GM19238 (cell line): ENCODE measurements around the gene PCNX2.
"Not testable (repeated sequence)": the region's sequence is repeated elsewhere in the genome, so short reads cannot be mapped to it uniquely, and the experiment has no call there.

Source experiments
- DNase-seq: peaks from one replicate; pipeline ENCODE4 v3.0.0; 2011; ENCODE audit warnings: low spot score; ENCODE audit not compliant: insufficient read length

The PCNX2 gene

GRCh38 chr1:233227930-233228465, 67.5 kb downstream of the PCNX2 start:
- no peak for DNase-seq

GRCh38 chr1:233224311-233224710, 71.2 kb downstream of the PCNX2 start:
- no peak for DNase-seq

- DNase-seq, result no peak
Measured at GRCh38 chr1:233217832-233218231, 77.7 kb downstream of the PCNX2 start.

- DNase-seq, result no peak
Measured at GRCh38 chr1:233216009-233216408, 79.5 kb downstream of the PCNX2 start.

- DNase-seq, result no peak
Measured at GRCh38 chr1:233215135-233215760, 80.3 kb downstream of the PCNX2 start.

- DNase-seq, result no peak
Measured at GRCh38 chr1:233211595-233211994, 83.9 kb downstream of the PCNX2 start.

GRCh38 chr1:233211106-233211505, 84.4 kb downstream of the PCNX2 start:
- no peak for DNase-seq

- no peak for DNase-seq
Measured at GRCh38 chr1:233209481-233209880, 86.0 kb downstream of the PCNX2 start.

GRCh38 chr1:233208687-233209086, 86.8 kb downstream of the PCNX2 start:
- no peak for DNase-seq

GRCh38 chr1:233197940-233198339, 97.6 kb downstream of the PCNX2 start:
- DNase-seq, result no peak

GRCh38 chr1:233193741-233194140, 101.8 kb downstream of the PCNX2 start:
- DNase-seq, result no peak

- DNase-seq, result no peak
Measured at GRCh38 chr1:233190987-233191386, 104.5 kb downstream of the PCNX2 start.

- no peak for DNase-seq
Measured at GRCh38 chr1:233189526-233189925, 106.0 kb downstream of the PCNX2 start.

GRCh38 chr1:233188061-233188460, 107.5 kb downstream of the PCNX2 start:
- DNase-seq, result no peak

GRCh38 chr1:233183226-233184020, 112.1 kb downstream of the PCNX2 start:
- DNase-seq, result no peak

GRCh38 chr1:233182587-233182986, 112.9 kb downstream of the PCNX2 start:
- no peak for DNase-seq

GRCh38 chr1:233180641-233181364, 114.7 kb downstream of the PCNX2 start:
- no peak for DNase-seq

- not testable (repeated sequence) for DNase-seq
Measured at GRCh38 chr1:233179638-233180037, 115.9 kb downstream of the PCNX2 start.

- DNase-seq, result no peak
Measured at GRCh38 chr1:233172201-233172600, 123.3 kb downstream of the PCNX2 start.

GRCh38 chr1:233170741-233171140, 124.8 kb downstream of the PCNX2 start:
- no peak for DNase-seq

GRCh38 chr1:233168384-233168783, 127.1 kb downstream of the PCNX2 start:
- DNase-seq, result no peak

- DNase-seq, result no peak
Measured at GRCh38 chr1:233166896-233167295, 128.6 kb downstream of the PCNX2 start.
